ENCODE measurements around the gene PLEKHA1. TPM values are rescaled to one million over a fixed set of nuclear protein-coding genes. Genes with fewer than 3 reads are reported as not detected.

PLEKHA1 gene
- total RNA-seq, 1 experiment from 2014 or later = 30.6 TPM

- H3K4me3 ChIP-seq (replicated peaks in 1 of 2; ENCODE audit: low read depth in 1 of 2, low read length in 2 of 2) = no peak overlapping the region
- CTCF ChIA-PET = interaction anchor here (1.5 kb wide), 1 partner anchor 15 kb away, joined by 5 read pairs; no protein-coding TSS in a partner anchor
- peaks cover 12 to 16% of the 10 kb centered on the region in 2 experiments for H3K36me3 ChIP-seq (ENCODE audit: control insufficient read depth in 1 of 2, insufficient read depth in 2 of 2, low read length in 2 of 2)
- no peaks in the 10 kb centered on the region for H4K20me1 ChIP-seq (ENCODE audit: insufficient read depth)
- no TSS peak for BruUV-seq (replicated peaks)
- RAD21 ChIA-PET (ENCODE audit: low non-redundant PET in 1 of 2, low total read pairs in 2 of 2, uncharacterized antibody in 2 of 2, unreplicated experiment in 2 of 2) = no interaction called here
- H3K9me3 ChIP-seq (ENCODE audit: control insufficient read depth in 1 of 2, insufficient read depth in 1 of 2, low read depth in 1 of 2, low read length in 2 of 2) = no peaks in the 10 kb centered on the region
- no peak overlapping the region for H2AFZ ChIP-seq (ENCODE audit: low read depth, low read length, poor library complexity, severe bottlenecking)
- no peaks in the 10 kb centered on the region for H3K4me1 ChIP-seq (ENCODE audit: control insufficient read depth in 1 of 2, insufficient read depth in 2 of 2, low read length in 2 of 2)
- DNase-seq (ENCODE audit: low read depth, low spot score) (no peak), ATAC-seq (no peak)
- POLR2A ChIA-PET = no interaction called here
- no peak overlapping the region for H3K9ac ChIP-seq (ENCODE audit: low read length)
- no peaks in the 10 kb centered on the region for H3K79me2 ChIP-seq (ENCODE audit: insufficient read depth, low read length)
- H3K9me2 ChIP-seq (ENCODE audit: insufficient read depth) = no peaks in the 10 kb centered on the region
- no peak overlapping the region for H3K27ac ChIP-seq (ENCODE audit: low read depth, low read length)
- H3K4me2 ChIP-seq (ENCODE audit: low read length) = no peak overlapping the region
- intact Hi-C loops (cut with micrococcal nuclease) = no loop called here
- H3K27me3 ChIP-seq (ENCODE audit: insufficient read depth, low read length) = no peaks in the 10 kb centered on the region
- TF ChIP-seq SRF (IDR thresholded peaks at IDR 0.05; ENCODE audit: low read depth) (no peak), EZH2phosphoT487 (IDR thresholded peaks at IDR 0.05; ENCODE audit: borderline replicate concordance) (no peak), MAX (IDR thresholded peaks at IDR 0.05) (no peak), ZBTB33 (IDR thresholded peaks at IDR 0.05; ENCODE audit: extremely low read depth, insufficient replicate concordance, low read length) (no peak), SIN3A (IDR thresholded peaks at IDR 0.05; ENCODE audit: low read depth) (no peak), ZNF274 (IDR thresholded peaks at IDR 0.05; ENCODE audit: low read depth, low read length) (no peak), TCF7L2 (IDR thresholded peaks at IDR 0.05; ENCODE audit: borderline replicate concordance, extremely low read depth, insufficient read depth, insufficient read length) (no peak), ATF3 (IDR thresholded peaks at IDR 0.05) (no peak), POLR2A (IDR thresholded peaks at IDR 0.05; ENCODE audit: borderline replicate concordance, extremely low read depth, insufficient read depth, insufficient read length) (no peak)
These were observed 45.5 kb downstream of the PLEKHA1 start for GRCh38 chr10:122419876-122420623.
